Esophagus squamous epithelium (tissue), 5 donors: ENCODE measurements around the gene THBS2. TPM values are rescaled to one million over a fixed set of nuclear protein-coding genes. Genes with fewer than 3 reads are reported as not detected.
A peak's percentile ranks its signal among the peaks of the same experiment; 100 is the strongest.

Experiments
- DNase-seq: peaks from one replicate; lab custom pipeline; 2025; lab: John Stamatoyannopoulos, UW
- H3K27ac ChIP-seq, 4 donors: fragments of 200-600 bp; sonication (generic); one replicate each; pipeline ENCODE4 v1.5.1; 2016 to 2019; ENCODE audit warnings: mild to moderate bottlenecking in 1 of 4
- H3K27me3 ChIP-seq, 4 donors: fragments of 200-600 bp; sonication (generic); 1 replicate in 3 of 4; 2 replicates in 1 of 4; pipeline versions ENCODE4 v1.5.1 to v1.6.0; 2017 to 2021; ENCODE audit warnings: antibody characterized with exemption in 1 of 4
- H3K36me3 ChIP-seq, 3 donors: fragments of 200-600 bp; sonication (generic); one replicate each; pipeline ENCODE4 v1.5.1; 2016 to 2019
- H3K4me1 ChIP-seq, 3 donors: fragments of 200-600 bp; sonication (generic); one replicate each; pipeline ENCODE4 v1.5.1; 2017 to 2019
- H3K4me3 ChIP-seq, 4 donors: fragments of 200-600 bp; sonication (generic); 1 replicate in 3 of 4; 2 replicates in 1 of 4; pipeline ENCODE4 v1.5.1; 2016 to 2019; ENCODE audit warnings: mild to moderate bottlenecking in 2 of 4, moderate library complexity in 1 of 4
- H3K9me3 ChIP-seq, 3 donors: fragments of 200-600 bp; sonication (generic); one replicate each; pipeline ENCODE4 v1.5.1; 2016 to 2019
- POLR2A ChIP-seq, 4 donors: fragments of 450-650 bp; IDR thresholded peaks; one replicate each; pipeline ENCODE4 v1.6.1; 2017; ENCODE audit warnings: antibody characterized with exemption in 4 of 4, mild to moderate bottlenecking in 4 of 4, moderate library complexity in 3 of 4
- WGBS, 2 donors: methylation state at CpG; one replicate each; pipeline ENCODE4 v1.1.5; 2018; 5-methylcytosine and 5-hydroxymethylcytosine counted together
- intact Hi-C: fragments of 100-400 bp; cut with DNase I; formaldehyde crosslinking; loops from one replicate; pipeline ENCODE4 v1.15.0; 2022
- total RNA-seq, 4 donors: library from RNA; depleted of rRNA; stranded (reverse); fragments of >200 nt; gene quantifications; one replicate each; pipeline ENCODE4 v1.1.0, GENCODE V29; 2016
- TF ChIP-seq, protein P1 (sequence below), 6 experiments: fragments of 450-650 bp in 4 of 6; fragments of 200-600 bp in 2 of 6; sonication (generic) in 2 of 6; IDR thresholded peaks; one replicate each; pipeline ENCODE4 v1.5.1; 2016 to 2019; ENCODE audit warnings: antibody characterized with exemption in 6 of 6, mild to moderate bottlenecking in 4 of 6, moderate library complexity in 4 of 6
- donor health status: DM: yes; HTN: yes; CAD: no.

THBS2 gene
- total RNA-seq, 4 donors from 2014 or later = 4.3 to 35.7 (median 25.5) TPM

DNA sequence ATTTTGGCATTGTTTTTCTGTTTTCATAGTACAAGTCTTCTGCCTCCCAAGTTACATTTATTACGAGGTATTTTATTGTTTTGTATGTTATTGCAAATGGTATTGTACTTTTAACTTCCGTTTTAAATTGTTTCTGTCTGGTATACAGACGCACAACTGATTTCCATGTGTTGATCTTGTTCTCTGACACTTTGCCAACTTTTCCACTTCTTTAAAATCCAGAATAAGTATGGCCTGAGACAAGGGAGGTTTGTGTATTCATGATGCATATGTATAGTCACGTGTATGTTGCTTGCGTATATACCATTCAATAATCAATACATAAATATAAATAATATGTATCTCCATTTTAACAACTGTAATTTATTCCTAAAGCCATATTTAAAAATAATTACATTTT lies 41.2 kb downstream of the THBS2 start:
- Histone ChIP-seq H3K4me3 (peak overlapping the region in 3 of 4 donors; percentile 37 to 52 (median 47)), H3K9me3 (no peaks in the 10 kb centered on the region), H3K4me1 (peaks cover 18 to 38% (median 24%) of the 10 kb centered on the region in 3 donors), H3K27ac (peak overlapping the region in 2 of 4 donors; percentile 89 to 93), H3K36me3 (no peaks in the 10 kb centered on the region), H3K27me3 (no peaks in the 10 kb centered on the region)
- no peak for DNase-seq
- intact Hi-C loops = no loop called here
- TF ChIP-seq POLR2A (IDR thresholded peaks at IDR 0.05) = no peak
- TF ChIP-seq, protein P1, sequence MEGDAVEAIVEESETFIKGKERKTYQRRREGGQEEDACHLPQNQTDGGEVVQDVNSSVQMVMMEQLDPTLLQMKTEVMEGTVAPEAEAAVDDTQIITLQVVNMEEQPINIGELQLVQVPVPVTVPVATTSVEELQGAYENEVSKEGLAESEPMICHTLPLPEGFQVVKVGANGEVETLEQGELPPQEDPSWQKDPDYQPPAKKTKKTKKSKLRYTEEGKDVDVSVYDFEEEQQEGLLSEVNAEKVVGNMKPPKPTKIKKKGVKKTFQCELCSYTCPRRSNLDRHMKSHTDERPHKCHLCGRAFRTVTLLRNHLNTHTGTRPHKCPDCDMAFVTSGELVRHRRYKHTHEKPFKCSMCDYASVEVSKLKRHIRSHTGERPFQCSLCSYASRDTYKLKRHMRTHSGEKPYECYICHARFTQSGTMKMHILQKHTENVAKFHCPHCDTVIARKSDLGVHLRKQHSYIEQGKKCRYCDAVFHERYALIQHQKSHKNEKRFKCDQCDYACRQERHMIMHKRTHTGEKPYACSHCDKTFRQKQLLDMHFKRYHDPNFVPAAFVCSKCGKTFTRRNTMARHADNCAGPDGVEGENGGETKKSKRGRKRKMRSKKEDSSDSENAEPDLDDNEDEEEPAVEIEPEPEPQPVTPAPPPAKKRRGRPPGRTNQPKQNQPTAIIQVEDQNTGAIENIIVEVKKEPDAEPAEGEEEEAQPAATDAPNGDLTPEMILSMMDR (IDR thresholded peaks at IDR 0.05) = no peak
- WGBS, 2 donors = 77% methylated on average over 5 of the region's 5 CpGs

GRCh38 chr6:169211881-169212280 lies 41.8 kb downstream of the THBS2 start:
- WGBS, 2 donors = 97 to 100% methylated on average over 1 of the region's 1 CpG
- H3K27ac ChIP-seq = no peak overlapping the region
- TF ChIP-seq, protein P1 (IDR thresholded peaks at IDR 0.05) = no peak
- TF ChIP-seq POLR2A (IDR thresholded peaks at IDR 0.05) = no peak
- no peaks in the 10 kb centered on the region for H3K27me3 ChIP-seq
- H3K36me3 ChIP-seq = no peaks in the 10 kb centered on the region
- no peaks in the 10 kb centered on the region for H3K9me3 ChIP-seq
- H3K4me1 ChIP-seq = peaks cover 18 to 38% (median 24%) of the 10 kb centered on the region in 3 donors
- intact Hi-C loops = no loop called here
- no peak for DNase-seq
- H3K4me3 ChIP-seq = no peak overlapping the region

DNA sequence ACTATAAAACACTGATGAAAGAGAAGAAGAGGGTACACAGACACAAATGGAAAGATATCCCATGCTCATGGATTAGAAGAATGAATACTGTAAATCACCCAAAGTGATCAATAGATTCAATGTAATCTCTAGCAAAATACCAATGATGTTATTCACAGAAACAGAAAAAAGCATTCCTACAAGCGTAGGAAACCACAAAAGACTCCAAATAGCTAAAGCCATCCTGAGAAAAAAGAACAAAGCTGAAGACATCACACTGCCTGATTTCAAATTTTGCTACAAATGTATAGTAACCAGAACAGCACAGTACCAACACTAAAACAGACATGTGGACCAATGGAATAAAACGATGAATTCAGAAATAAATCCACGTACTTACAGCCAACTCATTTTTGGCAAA lies 43.0 kb downstream of the THBS2 start:
- Histone ChIP-seq H3K9me3 (no peaks in the 10 kb centered on the region), H3K27me3 (no peaks in the 10 kb centered on the region), H3K36me3 (no peaks in the 10 kb centered on the region), H3K4me3 (no peak overlapping the region), H3K4me1 (peaks cover 18 to 31% (median 22%) of the 10 kb centered on the region in 3 donors), H3K27ac (no peak overlapping the region)
- TF ChIP-seq POLR2A (IDR thresholded peaks at IDR 0.05) = no peak
- TF ChIP-seq, protein P1 (IDR thresholded peaks at IDR 0.05) = no peak
- no peak for DNase-seq
- intact Hi-C loops = no loop called here
- 84 to 98% methylated on average over 3 of the region's 3 CpGs for WGBS, 2 donors

DNA sequence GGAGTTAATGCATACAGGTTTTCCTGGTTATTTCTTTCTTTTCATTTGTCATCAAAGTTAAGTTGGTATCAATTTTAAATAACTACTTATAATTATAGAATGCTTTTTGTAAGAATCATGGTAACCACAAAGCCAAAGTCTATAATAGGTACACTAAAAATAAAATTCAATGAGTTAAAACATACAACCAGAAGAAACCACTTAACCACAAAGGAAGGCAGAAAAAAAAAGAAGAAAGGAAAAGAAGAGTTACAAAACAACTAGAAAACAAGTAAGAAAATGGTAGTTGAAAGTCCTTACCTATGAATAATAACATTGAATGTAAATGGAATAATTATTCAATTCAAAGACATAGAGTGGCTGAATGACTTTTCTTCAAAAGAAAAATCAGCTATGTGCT lies 45.6 kb downstream of the THBS2 start:
- intact Hi-C loops = no loop called here
- Histone ChIP-seq H3K27ac (no peak overlapping the region), H3K4me1 (peaks cover 0 to 6% (median 5%) of the 10 kb centered on the region in 3 donors), H3K4me3 (no peak overlapping the region), H3K27me3 (no peaks in the 10 kb centered on the region), H3K36me3 (no peaks in the 10 kb centered on the region), H3K9me3 (no peaks in the 10 kb centered on the region)
- no peak for TF ChIP-seq POLR2A (IDR thresholded peaks at IDR 0.05)
- TF ChIP-seq, protein P1 (IDR thresholded peaks at IDR 0.05) = no peak
- no peak for DNase-seq

GRCh38 chr6:169207482-169207881 lies 46.2 kb downstream of the THBS2 start:
- H3K9me3 ChIP-seq = no peaks in the 10 kb centered on the region
- no peak overlapping the region for H3K27ac ChIP-seq
- intact Hi-C loops = no loop called here
- no peak for TF ChIP-seq POLR2A (IDR thresholded peaks at IDR 0.05)
- TF ChIP-seq, protein P1 (IDR thresholded peaks at IDR 0.05) = no peak
- DNase-seq = no peak
- no peaks in the 10 kb centered on the region for H3K36me3 ChIP-seq
- no peak overlapping the region for H3K4me3 ChIP-seq
- no peaks in the 10 kb centered on the region for H3K27me3 ChIP-seq
- peaks cover 0 to 5% (median 2%) of the 10 kb centered on the region in 3 donors for H3K4me1 ChIP-seq
